ENCODE data around the gene SLC8A2. TPM values are rescaled to one million over a fixed set of nuclear protein-coding genes. Genes with fewer than 3 reads are reported as not detected.

The SLC8A2 gene, protein sequence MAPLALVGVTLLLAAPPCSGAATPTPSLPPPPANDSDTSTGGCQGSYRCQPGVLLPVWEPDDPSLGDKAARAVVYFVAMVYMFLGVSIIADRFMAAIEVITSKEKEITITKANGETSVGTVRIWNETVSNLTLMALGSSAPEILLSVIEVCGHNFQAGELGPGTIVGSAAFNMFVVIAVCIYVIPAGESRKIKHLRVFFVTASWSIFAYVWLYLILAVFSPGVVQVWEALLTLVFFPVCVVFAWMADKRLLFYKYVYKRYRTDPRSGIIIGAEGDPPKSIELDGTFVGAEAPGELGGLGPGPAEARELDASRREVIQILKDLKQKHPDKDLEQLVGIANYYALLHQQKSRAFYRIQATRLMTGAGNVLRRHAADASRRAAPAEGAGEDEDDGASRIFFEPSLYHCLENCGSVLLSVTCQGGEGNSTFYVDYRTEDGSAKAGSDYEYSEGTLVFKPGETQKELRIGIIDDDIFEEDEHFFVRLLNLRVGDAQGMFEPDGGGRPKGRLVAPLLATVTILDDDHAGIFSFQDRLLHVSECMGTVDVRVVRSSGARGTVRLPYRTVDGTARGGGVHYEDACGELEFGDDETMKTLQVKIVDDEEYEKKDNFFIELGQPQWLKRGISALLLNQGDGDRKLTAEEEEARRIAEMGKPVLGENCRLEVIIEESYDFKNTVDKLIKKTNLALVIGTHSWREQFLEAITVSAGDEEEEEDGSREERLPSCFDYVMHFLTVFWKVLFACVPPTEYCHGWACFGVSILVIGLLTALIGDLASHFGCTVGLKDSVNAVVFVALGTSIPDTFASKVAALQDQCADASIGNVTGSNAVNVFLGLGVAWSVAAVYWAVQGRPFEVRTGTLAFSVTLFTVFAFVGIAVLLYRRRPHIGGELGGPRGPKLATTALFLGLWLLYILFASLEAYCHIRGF
- not detected in 2 replicates for total RNA-seq

DNA sequence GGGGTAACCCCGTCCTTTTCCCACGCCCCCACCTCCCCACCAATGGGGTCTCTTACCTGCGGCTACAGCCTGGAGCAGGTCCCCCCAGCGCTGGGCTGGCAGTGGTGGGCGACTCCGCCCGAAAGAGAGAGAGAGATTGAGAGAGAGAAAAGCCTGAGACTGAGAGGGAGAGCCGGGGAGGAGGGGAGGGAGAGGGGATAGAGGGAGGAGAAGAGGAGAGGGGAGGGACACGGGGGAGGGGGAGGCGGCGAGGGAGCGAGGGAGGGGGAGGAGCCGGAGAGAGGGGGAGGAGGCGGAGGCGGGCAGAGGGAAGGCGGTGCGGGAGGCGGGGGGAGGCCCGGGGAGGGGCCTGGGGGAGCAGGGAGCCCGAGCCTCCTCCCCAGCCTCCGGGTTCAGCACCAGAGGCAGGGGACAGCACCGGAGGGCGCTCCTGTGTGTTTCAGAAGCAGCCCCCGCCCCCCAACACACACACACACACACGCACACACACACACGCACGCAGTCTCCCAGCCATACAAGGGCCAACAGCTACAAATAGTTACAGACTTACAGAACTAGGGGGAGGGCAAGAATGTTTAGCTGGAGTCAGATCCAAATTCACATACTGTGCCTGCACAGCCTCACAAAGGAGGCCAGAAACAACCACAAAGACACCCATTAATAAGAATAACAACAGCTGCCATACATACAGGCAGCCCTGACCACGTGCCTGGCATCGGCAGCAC lies at the start of gene SLC8A2:
TSS of gene SLC8A2 (minus strand) at position 161 of the 725 bp plus-strand sequence. CDS start 5,490 bp downstream, outside the sequence.

DNA sequence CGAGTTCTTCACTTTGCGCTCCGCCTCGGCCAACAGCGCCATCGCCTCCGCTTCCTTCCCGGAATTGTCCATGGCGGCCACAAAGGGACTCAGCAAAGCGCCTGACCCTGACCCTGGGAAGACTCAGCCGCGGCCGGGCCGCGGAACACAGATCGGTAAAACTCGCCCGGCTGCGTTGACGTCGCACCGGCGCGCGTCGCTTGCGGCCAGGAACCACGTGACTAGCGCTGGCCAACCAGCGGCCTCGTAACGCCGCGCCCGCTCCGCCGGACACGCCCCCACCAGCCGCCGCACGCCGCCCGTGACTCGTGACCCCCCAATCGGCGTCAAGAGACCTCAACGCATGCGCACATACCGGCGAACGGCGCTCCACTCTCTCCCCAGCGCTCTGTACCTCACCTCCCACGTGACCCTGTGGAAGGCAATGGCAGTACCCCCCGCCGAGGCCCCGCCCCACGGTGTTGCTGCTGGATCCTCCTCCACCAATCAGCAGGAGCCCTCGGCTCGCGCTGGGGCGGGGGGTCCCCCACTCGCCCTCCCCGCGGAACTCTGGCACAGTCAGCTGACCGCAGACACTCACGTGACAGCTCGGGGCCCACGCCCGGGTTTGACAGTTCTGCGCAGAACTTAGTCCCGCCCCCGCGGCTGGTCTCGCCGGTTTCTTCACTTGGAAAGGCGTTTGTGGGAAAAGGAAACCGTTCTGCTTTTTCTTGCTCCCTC lies 43.3 kb upstream of the SLC8A2 start, which contains the start of gene NAPA:
TSS of gene NAPA (minus strand) at position 195 of the 720 bp plus-strand sequence. CDS start at position 72, 123 bp downstream.

DNA sequence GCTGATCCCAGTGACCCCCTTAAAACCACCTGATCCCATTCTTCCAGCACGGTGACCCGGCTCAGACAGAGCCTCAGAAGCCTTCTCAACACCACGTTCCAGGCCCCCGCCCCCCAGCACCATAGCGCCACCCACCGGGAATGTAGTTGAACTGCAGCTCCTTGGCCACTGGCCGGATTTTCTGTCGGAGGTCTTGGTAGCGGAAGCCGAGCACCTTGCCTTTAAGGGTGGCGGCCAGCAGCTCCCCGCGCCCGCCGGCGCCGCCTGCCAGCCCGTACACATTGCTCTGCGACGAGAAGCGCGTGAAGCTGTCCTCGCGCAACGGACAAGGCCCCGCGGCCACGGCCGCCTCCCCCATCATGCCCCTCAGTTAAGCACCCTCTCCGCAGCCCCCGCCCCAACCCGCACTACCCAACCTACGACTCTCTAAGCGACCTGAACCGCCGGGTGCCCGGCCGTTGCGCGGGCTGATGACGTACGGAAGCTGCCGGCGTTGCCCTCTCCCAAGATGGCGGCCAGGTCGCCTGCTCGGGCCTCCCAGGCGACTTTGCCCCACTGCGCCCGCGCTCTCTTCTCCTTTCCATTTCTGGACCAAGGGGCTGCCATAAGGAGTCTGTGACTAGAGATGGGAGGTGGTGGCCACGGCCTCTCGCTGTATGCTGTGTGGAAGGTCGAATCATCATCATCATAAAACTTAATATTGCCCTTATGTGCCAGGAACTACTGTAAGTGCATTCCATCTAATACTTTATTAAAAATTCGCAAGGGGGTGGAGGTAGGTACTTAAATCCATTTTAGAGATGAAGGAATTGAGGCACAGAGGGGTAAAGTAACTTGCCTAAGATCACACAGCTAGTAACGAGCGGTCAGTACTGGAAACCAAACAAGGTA lies 12.4 kb upstream of the SLC8A2 start, which contains the start of gene KPTN:
TSS of gene KPTN (minus strand) at position 420 of the 891 bp plus-strand sequence. CDS start at position 361, 59 bp downstream.

DNA sequence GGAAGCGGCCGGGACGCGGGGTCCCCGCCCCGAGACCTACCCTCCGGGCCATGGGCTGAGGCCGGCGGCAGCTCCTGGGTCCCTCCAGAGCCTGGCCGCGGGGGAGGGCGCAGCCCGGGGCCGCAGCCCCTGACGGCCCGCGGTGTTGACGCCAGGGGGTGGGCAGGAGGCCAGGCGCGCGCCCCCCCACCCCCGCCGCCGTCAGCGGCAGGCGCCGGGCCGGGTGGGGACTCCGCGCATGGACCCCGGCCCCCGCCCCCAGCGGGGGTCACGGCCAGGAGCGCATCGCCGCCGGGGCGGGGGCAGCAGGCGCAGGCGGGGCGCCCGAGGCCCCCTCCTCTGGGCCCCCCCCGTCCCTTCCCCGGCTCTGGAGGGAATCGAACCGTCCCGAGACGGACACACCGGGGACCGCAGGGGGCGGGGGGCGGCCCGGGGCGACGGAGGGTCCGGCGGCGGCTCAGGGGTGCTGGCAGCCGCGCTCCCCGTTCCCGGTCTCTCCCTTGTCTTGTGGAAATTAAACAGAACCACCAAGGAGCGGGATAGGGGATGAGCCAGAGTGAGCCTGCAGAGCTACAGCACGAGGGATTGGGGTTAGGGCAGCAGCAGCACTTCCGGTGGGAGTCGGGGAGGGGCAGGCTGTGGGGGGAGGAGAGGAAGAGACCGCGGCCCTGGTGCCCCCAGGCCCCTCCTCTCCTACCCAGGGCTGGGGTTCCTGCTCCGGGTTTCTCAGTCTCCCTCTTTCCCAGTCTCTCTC lies 52.5 kb downstream of the SLC8A2 start, which contains the start of gene MEIS3:
TSS of gene MEIS3 (minus strand) at position 498 of the 754 bp plus-strand sequence. CDS start at position 52, 446 bp downstream.

Other genes with a start within 250 kb of the SLC8A2 start
- gene BBC3, start 240.7 kb downstream of the SLC8A2 start, total RNA-seq, result 5.9 and 6.3 TPM in 2 replicates
- gene CCDC9, start 215.4 kb downstream of the SLC8A2 start, total RNA-seq, result 8.8 and 9.3 TPM in 2 replicates
- 1.4 and 2.4 TPM in 2 replicates for gene INAFM1, start 197.0 kb downstream of the SLC8A2 start, total RNA-seq
- under 0.01 and 0.43 TPM in 2 replicates for gene C5AR1, start 162.0 kb downstream of the SLC8A2 start, total RNA-seq
- gene C5AR2, start 139.7 kb downstream of the SLC8A2 start, total RNA-seq, result 15.4 and 22.3 TPM in 2 replicates
- 9.4 and 10.2 TPM in 2 replicates for gene DHX34, start 122.6 kb downstream of the SLC8A2 start, total RNA-seq
- 18.2 and 19.2 TPM in 2 replicates for gene MEIS3, start 52.4 kb downstream of the SLC8A2 start, total RNA-seq
- 3.3 and 3.7 TPM in 2 replicates for gene KPTN, start 12.3 kb upstream of the SLC8A2 start, total RNA-seq
- gene NAPA, start 43.2 kb upstream of the SLC8A2 start, total RNA-seq, result 70.5 and 81.1 TPM in 2 replicates
- gene ZNF541, start 101.3 kb upstream of the SLC8A2 start, total RNA-seq, result 0.11 and 0.13 TPM in 2 replicates
- gene BICRA, start 137.2 kb upstream of the SLC8A2 start, total RNA-seq, result 4.4 and 4.8 TPM in 2 replicates
- gene EHD2, start 241.5 kb upstream of the SLC8A2 start, total RNA-seq, result 124 and 147 TPM in 2 replicates

Measured in articular chondrocyte of knee joint (primary cell).